HFFc6 (cell line): Measurements from ENCODE around the gene AAGAB. TPM values are rescaled to one million over a fixed set of nuclear protein-coding genes. Genes with fewer than 3 reads are reported as not detected.

ENCODE experiments used
- DNase-seq: peaks from one replicate; pipeline ENCODE4 v3.0.0-alpha.2; 2018
- H3K27ac Mint-ChIP-seq: 2 replicates; pipeline ENCODE4 v1.8.0; 2020; ENCODE audit warnings: mild to moderate bottlenecking, mixed read lengths
- H3K27me3 Mint-ChIP-seq: 2 replicates; pipeline ENCODE4 v1.8.0; 2021; ENCODE audit warnings: mild to moderate bottlenecking, moderate library complexity, mixed read lengths; ENCODE audit not compliant: insufficient read depth
- H3K36me3 Mint-ChIP-seq: 2 replicates; pipeline ENCODE4 v1.8.0; 2021; ENCODE audit warnings: low read depth, mixed read lengths
- H3K4me1 Mint-ChIP-seq: 2 replicates; pipeline ENCODE4 v1.8.0; 2020; ENCODE audit warnings: low read depth, mixed read lengths
- H3K4me3 Mint-ChIP-seq: 2 replicates; pipeline ENCODE4 v1.8.0; 2020; ENCODE audit warnings: mild to moderate bottlenecking, moderate library complexity, mixed read lengths
- H3K9me3 Mint-ChIP-seq: 2 replicates; pipeline ENCODE4 v1.8.0; 2020; ENCODE audit warnings: mild to moderate bottlenecking, mixed read lengths
- total RNA-seq, 6 experiments: library from RNA; stranded (reverse); fragmentation: NEBNext Ultra II Directional; extraction: Animal tissue kit (Norgen Biotek cat#: 25700); gene quantifications; 2 replicates in 1 of 6; 3 replicates in 5 of 6; pipeline ENCODE4 v1.2.3, GENCODE V29; 2021
- TF ChIP-seq, protein P1 (sequence below): fragments of 200-600 bp; sonication (generic); IDR thresholded peaks from 2 replicates; pipeline ENCODE4 v1.5.0; 2021; ENCODE audit warnings: antibody characterized with exemption, mild to moderate bottlenecking

Gene AAGAB
- total RNA-seq, 6 experiments from 2014 or later, result 41.0 to 45.7 (median 42.0) TPM

DNA sequence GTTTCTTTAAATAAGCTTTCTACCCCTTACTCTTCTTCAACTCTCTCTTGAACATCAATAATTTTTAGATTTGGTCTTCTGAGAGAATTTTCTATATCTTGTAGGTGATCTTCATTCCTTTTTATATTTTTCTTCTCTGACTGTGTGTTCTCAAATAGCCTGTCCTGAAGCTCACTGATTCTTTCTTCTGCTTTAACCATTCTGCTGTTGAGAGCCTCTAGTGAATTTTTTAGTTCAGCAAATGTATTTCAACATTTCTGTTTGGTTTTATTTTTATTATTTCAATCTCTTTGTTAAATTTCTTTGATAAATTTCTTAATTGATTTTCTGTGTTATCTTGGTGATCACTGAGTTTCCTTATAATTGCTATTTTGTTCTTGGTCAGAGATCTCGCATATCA is 19.8 kb upstream of the AAGAB start:
- TF ChIP-seq, protein P1, sequence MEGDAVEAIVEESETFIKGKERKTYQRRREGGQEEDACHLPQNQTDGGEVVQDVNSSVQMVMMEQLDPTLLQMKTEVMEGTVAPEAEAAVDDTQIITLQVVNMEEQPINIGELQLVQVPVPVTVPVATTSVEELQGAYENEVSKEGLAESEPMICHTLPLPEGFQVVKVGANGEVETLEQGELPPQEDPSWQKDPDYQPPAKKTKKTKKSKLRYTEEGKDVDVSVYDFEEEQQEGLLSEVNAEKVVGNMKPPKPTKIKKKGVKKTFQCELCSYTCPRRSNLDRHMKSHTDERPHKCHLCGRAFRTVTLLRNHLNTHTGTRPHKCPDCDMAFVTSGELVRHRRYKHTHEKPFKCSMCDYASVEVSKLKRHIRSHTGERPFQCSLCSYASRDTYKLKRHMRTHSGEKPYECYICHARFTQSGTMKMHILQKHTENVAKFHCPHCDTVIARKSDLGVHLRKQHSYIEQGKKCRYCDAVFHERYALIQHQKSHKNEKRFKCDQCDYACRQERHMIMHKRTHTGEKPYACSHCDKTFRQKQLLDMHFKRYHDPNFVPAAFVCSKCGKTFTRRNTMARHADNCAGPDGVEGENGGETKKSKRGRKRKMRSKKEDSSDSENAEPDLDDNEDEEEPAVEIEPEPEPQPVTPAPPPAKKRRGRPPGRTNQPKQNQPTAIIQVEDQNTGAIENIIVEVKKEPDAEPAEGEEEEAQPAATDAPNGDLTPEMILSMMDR, result no peak
- peaks cover 5% of the 10 kb centered on the region; the same call in 1 of the 2 replicates for H3K9me3 Mint-ChIP-seq
- no peaks in the 10 kb centered on the region for H3K4me1 Mint-ChIP-seq
- H3K36me3 Mint-ChIP-seq, result peaks cover 8% of the 10 kb centered on the region; the same call in 1 of the 2 replicates
- DNase-seq, result no peak
- H3K4me3 Mint-ChIP-seq, result no peak overlapping the region
- no peaks in the 10 kb centered on the region for H3K27me3 Mint-ChIP-seq
- no peak overlapping the region for H3K27ac Mint-ChIP-seq

GRCh38 chr15:67267951-67268941 is 13.8 kb upstream of the AAGAB start:
- H3K27ac Mint-ChIP-seq, result no peak overlapping the region
- no peaks in the 10 kb centered on the region for H3K27me3 Mint-ChIP-seq
- DNase-seq, result no peak
- no peak overlapping the region for H3K4me3 Mint-ChIP-seq
- TF ChIP-seq, protein P1, result no peak
- H3K36me3 Mint-ChIP-seq, result no peaks in the 10 kb centered on the region
- no peaks in the 10 kb centered on the region for H3K9me3 Mint-ChIP-seq
- H3K4me1 Mint-ChIP-seq, result no peaks in the 10 kb centered on the region

- Mint-ChIP-seq H3K4me1 (no peaks in the 10 kb centered on the region), H3K4me3 (no peak overlapping the region), H3K27me3 (no peaks in the 10 kb centered on the region), H3K36me3 (no peaks in the 10 kb centered on the region), H3K27ac (no peak overlapping the region), H3K9me3 (no peaks in the 10 kb centered on the region)
- TF ChIP-seq, protein P1, result no peak
- no peak for DNase-seq
Observed at GRCh38 chr15:67267440-67267839, 13.0 kb upstream of the AAGAB start.

GRCh38 chr15:67266870-67267269 is 12.4 kb upstream of the AAGAB start:
- DNase-seq, result no peak
- H3K9me3 Mint-ChIP-seq, result no peaks in the 10 kb centered on the region
- no peaks in the 10 kb centered on the region for H3K36me3 Mint-ChIP-seq
- no peaks in the 10 kb centered on the region for H3K4me1 Mint-ChIP-seq
- H3K27ac Mint-ChIP-seq, result no peak overlapping the region
- H3K4me3 Mint-ChIP-seq, result no peak overlapping the region
- TF ChIP-seq, protein P1, result no peak
- H3K27me3 Mint-ChIP-seq, result no peaks in the 10 kb centered on the region

- H3K4me3 Mint-ChIP-seq, result no peak overlapping the region
- H3K4me1 Mint-ChIP-seq, result peaks cover 11% of the 10 kb centered on the region
- no peaks in the 10 kb centered on the region for H3K36me3 Mint-ChIP-seq
- H3K27ac Mint-ChIP-seq, result no peak overlapping the region
- no peaks in the 10 kb centered on the region; the same call in 1 of the 2 replicates for H3K27me3 Mint-ChIP-seq
- TF ChIP-seq, protein P1, result no peak
- no peak for DNase-seq
- no peaks in the 10 kb centered on the region for H3K9me3 Mint-ChIP-seq
Observed at GRCh38 chr15:67259806-67260205, 5.3 kb upstream of the AAGAB start.
